Activated naive CD8-positive, alpha-beta T cell (primary cell): ENCODE measurements around the gene ITGAV.
"Not testable (repeated sequence)": the region's sequence is repeated elsewhere in the genome, so short reads cannot be mapped to it uniquely, and the experiment has no call there.

Experiments used
- H3K27ac Mint-ChIP-seq: one replicate; pipeline ENCODE4 v1.8.0; 2021; ENCODE audit warnings: mixed read lengths
- H3K27me3 Mint-ChIP-seq: one replicate; pipeline ENCODE4 v1.8.0; 2021; ENCODE audit warnings: mixed read lengths
- H3K36me3 Mint-ChIP-seq: one replicate; pipeline ENCODE4 v1.8.0; 2021; ENCODE audit warnings: mixed read lengths
- H3K4me1 Mint-ChIP-seq: one replicate; pipeline ENCODE4 v1.8.0; 2021; ENCODE audit warnings: low read depth, mixed read lengths
- H3K4me3 Mint-ChIP-seq: one replicate; pipeline ENCODE4 v1.8.0; 2021; ENCODE audit warnings: mild to moderate bottlenecking, mixed read lengths
- H3K9me3 Mint-ChIP-seq: one replicate; pipeline ENCODE4 v1.8.0; 2021; ENCODE audit warnings: low read depth, mixed read lengths

The ITGAV gene

GRCh38 chr2:186561467-186562208 is 28.2 kb upstream of the ITGAV start:
- Mint-ChIP-seq H3K4me3 (no peak overlapping the region), H3K27ac (no peak overlapping the region), H3K4me1 (no peaks in the 10 kb centered on the region), H3K27me3 (peaks cover 4% of the 10 kb centered on the region), H3K36me3 (peaks cover 2% of the 10 kb centered on the region), H3K9me3 (no peaks in the 10 kb centered on the region)

GRCh38 chr2:186562209-186562578 is 27.7 kb upstream of the ITGAV start:
- H3K27me3 Mint-ChIP-seq: peaks cover 4% of the 10 kb centered on the region
- H3K27ac Mint-ChIP-seq: no peak overlapping the region
- no peak overlapping the region for H3K4me3 Mint-ChIP-seq
- H3K9me3 Mint-ChIP-seq: no peaks in the 10 kb centered on the region
- H3K4me1 Mint-ChIP-seq: no peaks in the 10 kb centered on the region
- H3K36me3 Mint-ChIP-seq: peaks cover 2% of the 10 kb centered on the region

GRCh38 chr2:186568600-186568999 is 21.3 kb upstream of the ITGAV start:
- H3K4me1 Mint-ChIP-seq, H3K36me3 Mint-ChIP-seq, H3K27ac Mint-ChIP-seq, H3K4me3 Mint-ChIP-seq, H3K27me3 Mint-ChIP-seq, H3K9me3 Mint-ChIP-seq: not testable (repeated sequence)

- not testable (repeated sequence) for H3K27me3 Mint-ChIP-seq, H3K9me3 Mint-ChIP-seq, H3K4me1 Mint-ChIP-seq, H3K4me3 Mint-ChIP-seq, H3K27ac Mint-ChIP-seq, H3K36me3 Mint-ChIP-seq
These were observed 20.7 kb upstream of the ITGAV start for GRCh38 chr2:186569127-186569526.

GRCh38 chr2:186569897-186570296 is 20.0 kb upstream of the ITGAV start:
- no peaks in the 10 kb centered on the region for H3K36me3 Mint-ChIP-seq

GRCh38 chr2:186570604-186571003 is 19.3 kb upstream of the ITGAV start:
- no peaks in the 10 kb centered on the region for H3K36me3 Mint-ChIP-seq
- peaks cover 3% of the 10 kb centered on the region for H3K4me1 Mint-ChIP-seq
- no peaks in the 10 kb centered on the region for H3K9me3 Mint-ChIP-seq
- no peaks in the 10 kb centered on the region for H3K27me3 Mint-ChIP-seq
- no peak overlapping the region for H3K27ac Mint-ChIP-seq
- no peak overlapping the region for H3K4me3 Mint-ChIP-seq

More at GRCh38 chr2:186569897-186570296, 20.0 kb upstream of the ITGAV start:
- Mint-ChIP-seq H3K27ac (no peak overlapping the region), H3K9me3 (no peaks in the 10 kb centered on the region), H3K27me3 (no peaks in the 10 kb centered on the region), H3K4me3 (no peak overlapping the region), H3K4me1 (no peaks in the 10 kb centered on the region)

GRCh38 chr2:186572705-186573104 is 17.2 kb upstream of the ITGAV start:
- Mint-ChIP-seq H3K36me3 (no peaks in the 10 kb centered on the region), H3K4me1 (peaks cover 4% of the 10 kb centered on the region)

GRCh38 chr2:186573531-186573930 is 16.3 kb upstream of the ITGAV start:
- H3K4me1 Mint-ChIP-seq: peaks cover 4% of the 10 kb centered on the region
- H3K36me3 Mint-ChIP-seq: no peaks in the 10 kb centered on the region
- H3K4me3 Mint-ChIP-seq: no peak overlapping the region
- no peaks in the 10 kb centered on the region for H3K9me3 Mint-ChIP-seq
- H3K27ac Mint-ChIP-seq: no peak overlapping the region
- H3K27me3 Mint-ChIP-seq: no peaks in the 10 kb centered on the region

More at GRCh38 chr2:186572705-186573104, 17.2 kb upstream of the ITGAV start:
- no peaks in the 10 kb centered on the region for H3K9me3 Mint-ChIP-seq
- no peaks in the 10 kb centered on the region for H3K27me3 Mint-ChIP-seq
- H3K27ac Mint-ChIP-seq: no peak overlapping the region
- H3K4me3 Mint-ChIP-seq: no peak overlapping the region

GRCh38 chr2:186575302-186575701 is 14.6 kb upstream of the ITGAV start:
- Mint-ChIP-seq H3K4me1 (peaks cover 4% of the 10 kb centered on the region), H3K9me3 (no peaks in the 10 kb centered on the region), H3K4me3 (no peak overlapping the region), H3K27ac (no peak overlapping the region), H3K27me3 (no peaks in the 10 kb centered on the region), H3K36me3 (no peaks in the 10 kb centered on the region)

- Mint-ChIP-seq H3K4me3 (no peak overlapping the region), H3K4me1 (peaks cover 4% of the 10 kb centered on the region), H3K36me3 (no peaks in the 10 kb centered on the region), H3K9me3 (no peaks in the 10 kb centered on the region), H3K27me3 (no peaks in the 10 kb centered on the region), H3K27ac (no peak overlapping the region)
These were observed 14.0 kb upstream of the ITGAV start for GRCh38 chr2:186575856-186576255.

GRCh38 chr2:186576614-186577013 is 13.2 kb upstream of the ITGAV start:
- Mint-ChIP-seq H3K4me3 (no peak overlapping the region), H3K4me1 (peaks cover 4% of the 10 kb centered on the region), H3K36me3 (no peaks in the 10 kb centered on the region), H3K9me3 (no peaks in the 10 kb centered on the region), H3K27ac (no peak overlapping the region), H3K27me3 (peaks cover 2% of the 10 kb centered on the region)

GRCh38 chr2:186582698-186583097 is 7.2 kb upstream of the ITGAV start:
- H3K36me3 Mint-ChIP-seq: no peaks in the 10 kb centered on the region
- no peak overlapping the region for H3K4me3 Mint-ChIP-seq
- H3K27ac Mint-ChIP-seq: no peak overlapping the region
- H3K4me1 Mint-ChIP-seq: no peaks in the 10 kb centered on the region
- H3K27me3 Mint-ChIP-seq: peaks cover 4% of the 10 kb centered on the region
- no peaks in the 10 kb centered on the region for H3K9me3 Mint-ChIP-seq

GRCh38 chr2:186584053-186584452 is 5.8 kb upstream of the ITGAV start:
- Mint-ChIP-seq H3K27ac (no peak overlapping the region), H3K4me3 (no peak overlapping the region), H3K36me3 (no peaks in the 10 kb centered on the region), H3K9me3 (no peaks in the 10 kb centered on the region), H3K4me1 (peaks cover 5% of the 10 kb centered on the region), H3K27me3 (peaks cover 4% of the 10 kb centered on the region)

GRCh38 chr2:186588421-186588820 is 1.4 kb upstream of the ITGAV start:
- Mint-ChIP-seq H3K4me1 (peaks cover 29% of the 10 kb centered on the region), H3K36me3 (no peaks in the 10 kb centered on the region), H3K4me3 (peak overlapping the region; percentile 91), H3K9me3 (no peaks in the 10 kb centered on the region), H3K27ac (no peak overlapping the region), H3K27me3 (peaks cover 3% of the 10 kb centered on the region)

GRCh38 chr2:186588940-186589611 is 780 bp upstream of the ITGAV start:
- H3K4me3 Mint-ChIP-seq: peak overlapping the region; percentile 91
- no peaks in the 10 kb centered on the region for H3K27me3 Mint-ChIP-seq
- H3K9me3 Mint-ChIP-seq: no peaks in the 10 kb centered on the region
- H3K4me1 Mint-ChIP-seq: peaks cover 30% of the 10 kb centered on the region
- peak overlapping the region; percentile 85 for H3K27ac Mint-ChIP-seq
- H3K36me3 Mint-ChIP-seq: no peaks in the 10 kb centered on the region

- Mint-ChIP-seq H3K27me3 (no peaks in the 10 kb centered on the region), H3K4me3 (peak overlapping the region; percentile 91), H3K36me3 (no peaks in the 10 kb centered on the region), H3K9me3 (no peaks in the 10 kb centered on the region), H3K4me1 (peaks cover 37% of the 10 kb centered on the region), H3K27ac (peak overlapping the region; percentile 78)
These were observed 498 bp downstream of the ITGAV start for GRCh38 chr2:186590350-186590758.
